Stimulated activated CD8-positive, alpha-beta memory T cell treated with anti-CD3 and anti-CD28 coated beads, Interleukin-2, amount 100 ng/mL, for 48 hours (primary cell): Measurements from ENCODE around the gene DHX34.
A peak's percentile ranks its signal among the peaks of the same experiment; 100 is the strongest.

ENCODE experiments used
- DNase-seq, 2 donors: peaks; one replicate each; pipeline ENCODE4 v3.0.0-alpha.2; 2020; ENCODE audit warnings: low read depth in 2 of 2

Gene DHX34

GRCh38 chr19:47417107-47417745 lies 68.1 kb downstream of the DHX34 start:
- DNase-seq: no peak

- DNase-seq: no peak
Measured at GRCh38 chr19:47417746-47418691, 68.9 kb downstream of the DHX34 start.

GRCh38 chr19:47418692-47419029 lies 69.5 kb downstream of the DHX34 start:
- DNase-seq: no peak

- DNase-seq: no peak
Measured at GRCh38 chr19:47419030-47419783, 70.1 kb downstream of the DHX34 start, which contains the start of gene MEIS3. MEIS3 (minus strand) TSS chr19:47419527; CDS start chr19:47419081, 446 bp downstream.

- DNase-seq: no peak
Measured at GRCh38 chr19:47419789-47420188, 70.7 kb downstream of the DHX34 start.

- no peak for DNase-seq
Measured at GRCh38 chr19:47421244-47421786, 72.2 kb downstream of the DHX34 start.

- no peak for DNase-seq
Measured at GRCh38 chr19:47421844-47422395, 72.8 kb downstream of the DHX34 start.

- DNase-seq: no peak
Measured at GRCh38 chr19:47422417-47423163, 73.5 kb downstream of the DHX34 start.

GRCh38 chr19:47423203-47423882 lies 74.2 kb downstream of the DHX34 start:
- no peak for DNase-seq

GRCh38 chr19:47427241-47428176 lies 78.4 kb downstream of the DHX34 start:
- DNase-seq: peak; percentile 50 to 68

GRCh38 chr19:47428177-47428894 lies 79.2 kb downstream of the DHX34 start:
- peak; percentile 78 to 90 for DNase-seq

GRCh38 chr19:47429140-47429793 lies 80.2 kb downstream of the DHX34 start:
- DNase-seq: no peak

GRCh38 chr19:47430041-47430802 lies 81.1 kb downstream of the DHX34 start:
- DNase-seq: no peak

GRCh38 chr19:47432091-47432490 lies 83.0 kb downstream of the DHX34 start:
- DNase-seq: no peak
